CD4-positive, alpha-beta T cell treated with Interleukin-21 for 1 hour (primary cell): ENCODE data around the gene ATP10A.
A peak's percentile ranks its signal among the peaks of the same experiment; 100 is the strongest.
"Not testable (repeated sequence)": the region's sequence is repeated elsewhere in the genome, so short reads cannot be mapped to it uniquely, and the experiment has no call there.

ENCODE experiments used
- DNase-seq: peaks from one replicate; pipeline ENCODE4 v3.0.0-alpha.2; 2020

ATP10A gene

GRCh38 chr15:25883463-25884259 lies 20.5 kb upstream of the ATP10A start:
- no peak for DNase-seq

- DNase-seq = no peak
Measured at GRCh38 chr15:25882466-25882865, 19.3 kb upstream of the ATP10A start.

GRCh38 chr15:25880877-25881276 lies 17.8 kb upstream of the ATP10A start:
- not testable (repeated sequence) for DNase-seq

- no peak for DNase-seq
Measured at GRCh38 chr15:25880411-25880810, 17.3 kb upstream of the ATP10A start.

- DNase-seq = no peak
Measured at GRCh38 chr15:25879438-25879837, 16.3 kb upstream of the ATP10A start.

- no peak for DNase-seq
Measured at GRCh38 chr15:25877681-25878080, 14.6 kb upstream of the ATP10A start.

- DNase-seq = no peak
Measured at GRCh38 chr15:25876231-25877140, 13.4 kb upstream of the ATP10A start.

- no peak for DNase-seq
Measured at GRCh38 chr15:25875566-25875965, 12.4 kb upstream of the ATP10A start.

GRCh38 chr15:25874379-25874778 lies 11.3 kb upstream of the ATP10A start:
- DNase-seq = no peak

GRCh38 chr15:25871403-25871802 lies 8.3 kb upstream of the ATP10A start:
- no peak for DNase-seq

- DNase-seq = no peak
Measured at GRCh38 chr15:25870938-25871337, 7.8 kb upstream of the ATP10A start.

GRCh38 chr15:25869701-25870100 lies 6.6 kb upstream of the ATP10A start:
- no peak for DNase-seq

- no peak for DNase-seq
Measured at GRCh38 chr15:25866874-25867273, 3.7 kb upstream of the ATP10A start.

- DNase-seq = no peak
Measured at GRCh38 chr15:25866251-25866650, 3.1 kb upstream of the ATP10A start.

GRCh38 chr15:25864966-25865365 lies 1.8 kb upstream of the ATP10A start:
- DNase-seq = no peak

- DNase-seq = no peak
Measured at GRCh38 chr15:25863968-25864580, 947 bp upstream of the ATP10A start.

GRCh38 chr15:25862472-25863110 lies 536 bp downstream of the ATP10A start:
- peak; percentile 60 for DNase-seq

- DNase-seq = no peak
Measured at GRCh38 chr15:25862071-25862471, 1.1 kb downstream of the ATP10A start.

GRCh38 chr15:25860885-25861866 lies 2.0 kb downstream of the ATP10A start:
- peak; percentile 54 for DNase-seq

GRCh38 chr15:25859838-25860645 lies 3.1 kb downstream of the ATP10A start:
- peak; percentile 48 for DNase-seq
